IMR-90 (cell line): ENCODE data around the gene CFAP119. TPM values are rescaled to one million over a fixed set of nuclear protein-coding genes. Genes with fewer than 3 reads are reported as not detected.

Experiments
- ATAC-seq: fragments of 200-7000 bp; cut with Tn5 transposase; 2 replicates; pipeline ENCODE4 v1.9.1; 2020; ENCODE audit warnings: low read depth, mild to moderate bottlenecking, moderate library complexity
- BruUV-seq: library from RNA; stranded (reverse); fragments of 400-500 nt; replicated peaks from 2 replicates; lab custom pipeline; 2021; lab: Mats Ljungman, UMichigan
- CTCF ChIA-PET: fragments of 300-600 bp; formaldehyde crosslinking; extraction: SDS; loops from one replicate; lab custom pipeline; 2021; ENCODE audit warnings: antibody characterized with exemption; lab: Yijun Ruan, JAX
- POLR2A ChIA-PET: fragments of 300-600 bp; sonication (Branson Sonifier 250); formaldehyde crosslinking; loops from one replicate; lab custom pipeline; 2022; ENCODE audit warnings: antibody characterized with exemption; ENCODE audit not compliant: unreplicated experiment; lab: Charles Lee
- DNase-seq: peaks from one replicate; pipeline ENCODE4 v3.0.0; 2013
- H2AFZ ChIP-seq: replicated peaks from 2 replicates; pipeline ENCODE3; 2013; ENCODE audit warnings: low read length, mild to moderate bottlenecking; ENCODE audit not compliant: poor library complexity
- H2AK5ac ChIP-seq: 2 replicates; pipeline ENCODE4 v1.6.1; 2013; ENCODE audit warnings: low read depth, low read length, inconsistent platforms
- H2AK9ac ChIP-seq: replicated peaks from 2 replicates; pipeline ENCODE3; 2013; ENCODE audit warnings: mild to moderate bottlenecking, low read depth, low read length, moderate library complexity; ENCODE audit not compliant: poor library complexity
- H2BK120ac ChIP-seq: 2 replicates; pipeline ENCODE4 v1.6.1; 2013; ENCODE audit warnings: low read depth, low read length, inconsistent platforms
- H2BK15ac ChIP-seq: 3 replicates; pipeline ENCODE4 v1.6.1; 2013; ENCODE audit warnings: low read depth, low read length, inconsistent platforms
- H2BK20ac ChIP-seq: 2 replicates; pipeline ENCODE4 v1.6.1; 2013; ENCODE audit warnings: low read depth, mild to moderate bottlenecking, inconsistent platforms, low read length, moderate library complexity
- H2BK5ac ChIP-seq: 2 replicates; pipeline ENCODE4 v1.6.1; 2013; ENCODE audit warnings: mild to moderate bottlenecking, low read depth, low read length, inconsistent platforms; ENCODE audit not compliant: poor library complexity, severe bottlenecking
- H3K14ac ChIP-seq: replicated peaks from 2 replicates; pipeline ENCODE4 v1.6.1; 2013; ENCODE audit warnings: low read depth, low read length, inconsistent platforms
- H3K18ac ChIP-seq: 2 replicates; pipeline ENCODE4 v1.6.1; 2013; ENCODE audit warnings: low read depth, low read length, control low read depth
- H3K23ac ChIP-seq: 2 replicates; pipeline ENCODE4 v1.6.1; 2013; ENCODE audit warnings: low read depth, low read length, inconsistent platforms
- H3K27ac ChIP-seq: 2 replicates; pipeline ENCODE4 v1.5.1; 2013; ENCODE audit warnings: mild to moderate bottlenecking, control low read depth, low read length; ENCODE audit not compliant: insufficient read depth
- H3K27me3 ChIP-seq: 2 replicates; pipeline ENCODE4 v1.6.1; 2013; ENCODE audit warnings: low read length; ENCODE audit not compliant: control insufficient read depth, insufficient read depth
- H3K36me3 ChIP-seq: 2 replicates; pipeline ENCODE4 v1.6.1; 2013; ENCODE audit warnings: low read length, mixed read lengths; ENCODE audit not compliant: control insufficient read depth, insufficient read depth
- H3K4ac ChIP-seq: 2 replicates; pipeline ENCODE4 v1.6.1; 2013; ENCODE audit warnings: low read depth, low read length, inconsistent platforms
- H3K4me1 ChIP-seq: 2 replicates; pipeline ENCODE4 v1.6.1; 2013; ENCODE audit warnings: low read length, mixed read lengths; ENCODE audit not compliant: control insufficient read depth, insufficient read depth
- H3K4me2 ChIP-seq: 2 replicates; pipeline ENCODE4 v1.6.1; 2013; ENCODE audit warnings: low read depth, mild to moderate bottlenecking, control low read depth, low read length, moderate library complexity
- H3K4me3 ChIP-seq: 2 replicates; pipeline ENCODE4 v1.5.1; 2013; ENCODE audit warnings: low read depth, mild to moderate bottlenecking, control low read depth, low read length, moderate library complexity; ENCODE audit not compliant: insufficient read depth
- H3K56ac ChIP-seq: 2 replicates; pipeline ENCODE4 v1.6.1; 2013; ENCODE audit warnings: low read length, inconsistent platforms; ENCODE audit not compliant: insufficient read depth; ENCODE audit errors: extremely low read depth
- H3K79me1 ChIP-seq, 2 experiments: 2 replicates each; pipeline ENCODE4 v1.6.1; 2013; ENCODE audit warnings: low read length in 2 of 2, inconsistent platforms in 1 of 2, low read depth in 1 of 2
- H3K9ac ChIP-seq: 2 replicates; pipeline ENCODE4 v1.6.1; 2013; ENCODE audit warnings: low read depth, low read length, control low read depth
- H3K9me1 ChIP-seq: 2 replicates; pipeline ENCODE4 v1.6.1; 2013; ENCODE audit warnings: low read length, inconsistent platforms; ENCODE audit not compliant: insufficient read depth
- H3K9me3 ChIP-seq: 2 replicates; pipeline ENCODE4 v1.6.1; 2013; ENCODE audit warnings: low read length; ENCODE audit not compliant: control insufficient read depth, insufficient read depth
- H4K20me1 ChIP-seq: 2 replicates; pipeline ENCODE4 v1.6.1; 2013; ENCODE audit warnings: low read length, inconsistent platforms; ENCODE audit not compliant: insufficient read depth
- H4K5ac ChIP-seq: 2 replicates; pipeline ENCODE4 v1.6.1; 2013; ENCODE audit warnings: mild to moderate bottlenecking, low read depth, low read length, control low read depth
- H4K8ac ChIP-seq, 2 experiments: 2 replicates each; pipeline ENCODE4 v1.6.1; 2013; ENCODE audit warnings: low read depth in 2 of 2, low read length in 2 of 2, control low read depth in 1 of 2, inconsistent platforms in 1 of 2
- H4K91ac ChIP-seq: 2 replicates; pipeline ENCODE4 v1.6.1; 2013; ENCODE audit warnings: low read depth, low read length, inconsistent platforms; ENCODE audit not compliant: insufficient read depth
- BHLHE40 ChIP-seq: fragments of 150-350 bp; IDR thresholded peaks from 2 replicates; pipeline ENCODE4 v1.6.1; 2016; ENCODE audit warnings: mild to moderate bottlenecking, low read depth, low read length
- CEBPB ChIP-seq: IDR thresholded peaks from 2 replicates; pipeline ENCODE4 v1.6.1; 2012; ENCODE audit warnings: low read depth, low read length, improper control_type of control experiment
- FOS ChIP-seq: fragments of 150-350 bp; IDR thresholded peaks from 2 replicates; pipeline ENCODE4 v1.6.1; 2016; ENCODE audit warnings: low read depth, low read length
- MAFK ChIP-seq: IDR thresholded peaks from 2 replicates; pipeline ENCODE4 v1.6.1; 2012; ENCODE audit warnings: low read depth, low read length, improper control_type of control experiment
- MAZ ChIP-seq: IDR thresholded peaks from 2 replicates; pipeline ENCODE4 v1.6.1; 2012; ENCODE audit warnings: low read depth, mild to moderate bottlenecking, low read length, improper control_type of control experiment, moderate library complexity, borderline replicate concordance
- MXI1 ChIP-seq: IDR thresholded peaks from 2 replicates; pipeline ENCODE4 v1.6.1; 2012; ENCODE audit warnings: low read depth, mild to moderate bottlenecking, low read length, moderate library complexity, borderline replicate concordance
- NFE2L2 ChIP-seq: fragments of 150-350 bp; IDR thresholded peaks from 2 replicates; pipeline ENCODE4 v1.6.1; 2016; ENCODE audit warnings: low read depth, mild to moderate bottlenecking, low read length
- POLR2A ChIP-seq: IDR thresholded peaks from 2 replicates; pipeline ENCODE4 v1.6.1; 2012; ENCODE audit warnings: mild to moderate bottlenecking, low read depth, low read length
- RAD21 ChIP-seq: IDR thresholded peaks from 2 replicates; pipeline ENCODE4 v1.6.1; 2012; ENCODE audit warnings: low read length, improper control_type of control experiment
- RCOR1 ChIP-seq: IDR thresholded peaks from 2 replicates; pipeline ENCODE4 v1.6.1; 2012; ENCODE audit warnings: mild to moderate bottlenecking, low read length, improper control_type of control experiment; ENCODE audit not compliant: insufficient replicate concordance
- RFX5 ChIP-seq: IDR thresholded peaks from 2 replicates; pipeline ENCODE4 v1.8.0; 2012; ENCODE audit warnings: low read depth, mild to moderate bottlenecking, low read length, moderate library complexity
- SMC3 ChIP-seq: fragments of 150-350 bp; IDR thresholded peaks from 2 replicates; pipeline ENCODE4 v1.6.1; 2016; ENCODE audit warnings: low read depth, mild to moderate bottlenecking, antibody characterized with exemption, low read length, moderate library complexity
- WGBS, 2 experiments: methylation state at CpG; one replicate each; pipeline versions ENCODE4 v1.1.5 to v1.1.7; 2013; ENCODE audit warnings: missing lambda C conversion rate in 2 of 2; ENCODE audit not compliant: insufficient read length in 1 of 2; ENCODE audit errors: extremely low coverage in 2 of 2; 5-methylcytosine and 5-hydroxymethylcytosine counted together
- dilution Hi-C: fragments of 300-500 bp; cut with HindIII; formaldehyde crosslinking; loops from one replicate; pipeline ENCODE4 v1.14.3; 2018; ENCODE audit warnings: low sequenced_read_pairs; ENCODE audit not compliant: unreplicated experiment
- in situ Hi-C: fragments of 300-500 bp; cut with MboI; formaldehyde crosslinking; loops from 3 replicates; pipeline ENCODE4 v1.14.3; 2019; ENCODE audit warnings: low sequenced_read_pairs, inconsistent platforms, mixed read lengths
- intact Hi-C: fragments of 100-400 bp; cut with micrococcal nuclease; formaldehyde crosslinking; loops from 2 replicates; pipeline ENCODE4 v1.10.0; 2022
- polyA plus RNA-seq, 3 experiments: library from polyadenylated mRNA; depleted of rRNA; stranded (reverse); fragments of >200 nt; gene quantifications; 2 replicates each; pipeline ENCODE4 v1.2.3, GENCODE V29; 2012; ENCODE audit warnings: low replicate concordance in 1 of 3
- total RNA-seq: library from RNA; depleted of rRNA; stranded (reverse); fragments of >200 nt; gene quantifications from 2 replicates; pipeline ENCODE4 v1.2.3, GENCODE V29; 2012
- TF ChIP-seq, protein P1 (sequence below): fragments of 150-350 bp; IDR thresholded peaks from 2 replicates; pipeline ENCODE4 v1.6.1; 2016; ENCODE audit warnings: low read depth, mild to moderate bottlenecking, low read length, moderate library complexity, borderline replicate concordance
- TF ChIP-seq, protein P2 (sequence below): conservative IDR thresholded peaks from 2 replicates; pipeline ENCODE4 v1.5.1; 2012; ENCODE audit warnings: mild to moderate bottlenecking, low read depth, low read length, improper control_type of control experiment

Gene CFAP119
- total and polyA plus RNA-seq, 2 of the 4 experiments (the other 2 are of a cell fraction) = 0.90 to 7.6 TPM

DNA sequence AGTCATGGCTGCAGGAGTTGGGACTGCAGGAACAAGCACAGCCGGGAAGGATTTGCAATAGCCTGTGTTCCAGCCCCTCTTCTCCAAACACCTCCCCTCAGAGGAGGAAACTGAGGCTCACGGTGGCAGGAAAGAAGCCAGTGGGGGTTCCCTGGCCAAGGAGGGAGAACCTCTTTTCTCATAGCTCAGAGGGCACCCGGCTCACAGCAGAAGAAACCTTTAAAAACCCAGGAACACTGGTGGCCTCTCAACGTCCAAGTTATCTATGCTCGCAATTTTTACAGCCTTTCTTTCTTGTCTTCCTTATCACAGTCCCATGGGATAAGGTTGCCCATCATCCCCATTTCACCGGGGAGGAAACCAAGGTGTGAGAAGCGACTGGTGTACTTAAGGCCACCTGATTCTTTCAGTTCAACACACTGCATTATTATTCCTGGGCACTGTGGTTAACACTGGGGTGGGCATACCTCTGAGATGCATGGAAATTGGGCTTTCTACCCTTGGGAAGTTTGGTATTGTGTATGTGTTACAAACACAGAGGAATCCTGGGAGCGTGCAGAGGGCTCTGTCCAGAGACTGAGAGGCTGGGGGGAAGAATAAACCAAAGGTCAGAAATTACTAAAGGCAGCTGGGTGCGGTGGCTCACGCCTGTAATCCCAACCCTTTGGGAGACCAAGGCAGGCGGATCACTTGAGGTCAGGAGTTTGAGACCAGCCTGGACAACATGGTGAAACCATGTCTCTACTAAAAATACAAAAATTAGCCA lies 25.9 kb upstream of the CFAP119 start:
- BruUV-seq = no TSS peak
- Histone ChIP-seq H3K9ac (peak overlapping the region; percentile 91), H2BK120ac (peak overlapping the region; percentile 5), H3K18ac (peak overlapping the region; percentile 76), H3K9me1 (peaks cover 6% of the 10 kb centered on the region; the same call in 1 of the 2 replicates), H4K20me1 (peaks cover 8% of the 10 kb centered on the region), H3K23ac (peak overlapping the region; percentile 35; the same call in 1 of the 2 replicates), H3K79me1 (peaks cover 11 to 33% of the 10 kb centered on the region in 2 experiments), H4K8ac (peak overlapping the region; percentile 97 to 99), H3K4me2 (peak overlapping the region; percentile 92), H4K5ac (peak overlapping the region; percentile 98), H3K27ac (peak overlapping the region; percentile 96), H3K14ac (peak overlapping the region; percentile 70), H2BK5ac (peak overlapping the region; percentile 88), H2BK20ac (no peak overlapping the region), H3K56ac (peak overlapping the region; percentile 59), H3K9me3 (no peaks in the 10 kb centered on the region), H3K27me3 (0 out of 2 replicates have a peak, but pooled peaks cover 2% of the 10 kb centered on the region), H3K36me3 (peaks cover 16% of the 10 kb centered on the region), H3K4ac (peak overlapping the region; percentile 96), H2AK9ac (peak overlapping the region; percentile 99), H3K4me3 (peak overlapping the region; percentile 96), H2BK15ac (peak overlapping the region; percentile 52; the same call in 1 of the 3 replicates), H2AK5ac (peak overlapping the region; percentile 40; the same call in 1 of the 2 replicates), H2AFZ (peak overlapping the region; percentile 95), H4K91ac (peak overlapping the region; percentile 79), H3K4me1 (peaks cover 4% of the 10 kb centered on the region)
- ChIA-PET CTCF (interaction anchor here (0.6 to 0.8 kb wide), 2 partner anchors 27 to 670 kb away, joined by 3 to 4 read pairs; no protein-coding TSS in a partner anchor), POLR2A (interaction anchor here (1.5 kb wide), 1 partner anchor 18 kb away, joined by 13 read pairs; no protein-coding TSS in a partner anchor)
- DNase-seq = no peak
- 66% methylated on average over 5 of the region's 11 CpGs; no CpG with 5 or more reads in 1 of the 2 experiments for WGBS, 2 experiments
- no peak for ATAC-seq
- intact Hi-C loops = loop anchor here (1.0 kb wide), 3 partner anchors 18 to 134 kb away; no protein-coding TSS in a partner anchor
- in situ Hi-C loops = no loop called here
- dilution Hi-C loops = no loop called here
- TF ChIP-seq, protein P1, sequence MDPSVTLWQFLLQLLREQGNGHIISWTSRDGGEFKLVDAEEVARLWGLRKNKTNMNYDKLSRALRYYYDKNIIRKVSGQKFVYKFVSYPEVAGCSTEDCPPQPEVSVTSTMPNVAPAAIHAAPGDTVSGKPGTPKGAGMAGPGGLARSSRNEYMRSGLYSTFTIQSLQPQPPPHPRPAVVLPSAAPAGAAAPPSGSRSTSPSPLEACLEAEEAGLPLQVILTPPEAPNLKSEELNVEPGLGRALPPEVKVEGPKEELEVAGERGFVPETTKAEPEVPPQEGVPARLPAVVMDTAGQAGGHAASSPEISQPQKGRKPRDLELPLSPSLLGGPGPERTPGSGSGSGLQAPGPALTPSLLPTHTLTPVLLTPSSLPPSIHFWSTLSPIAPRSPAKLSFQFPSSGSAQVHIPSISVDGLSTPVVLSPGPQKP = no peak
- TF ChIP-seq BHLHE40 = no peak
- TF ChIP-seq NFE2L2 = no peak
- no peak for TF ChIP-seq MAZ
- TF ChIP-seq MAFK = no peak
- TF ChIP-seq FOS = no peak
- no peak for TF ChIP-seq MXI1
- no peak for TF ChIP-seq RFX5
- TF ChIP-seq RAD21 = no peak
- no peak for TF ChIP-seq POLR2A
- no peak for TF ChIP-seq CEBPB
- TF ChIP-seq SMC3 = no peak
- no peak for TF ChIP-seq RCOR1
- TF ChIP-seq, protein P2, sequence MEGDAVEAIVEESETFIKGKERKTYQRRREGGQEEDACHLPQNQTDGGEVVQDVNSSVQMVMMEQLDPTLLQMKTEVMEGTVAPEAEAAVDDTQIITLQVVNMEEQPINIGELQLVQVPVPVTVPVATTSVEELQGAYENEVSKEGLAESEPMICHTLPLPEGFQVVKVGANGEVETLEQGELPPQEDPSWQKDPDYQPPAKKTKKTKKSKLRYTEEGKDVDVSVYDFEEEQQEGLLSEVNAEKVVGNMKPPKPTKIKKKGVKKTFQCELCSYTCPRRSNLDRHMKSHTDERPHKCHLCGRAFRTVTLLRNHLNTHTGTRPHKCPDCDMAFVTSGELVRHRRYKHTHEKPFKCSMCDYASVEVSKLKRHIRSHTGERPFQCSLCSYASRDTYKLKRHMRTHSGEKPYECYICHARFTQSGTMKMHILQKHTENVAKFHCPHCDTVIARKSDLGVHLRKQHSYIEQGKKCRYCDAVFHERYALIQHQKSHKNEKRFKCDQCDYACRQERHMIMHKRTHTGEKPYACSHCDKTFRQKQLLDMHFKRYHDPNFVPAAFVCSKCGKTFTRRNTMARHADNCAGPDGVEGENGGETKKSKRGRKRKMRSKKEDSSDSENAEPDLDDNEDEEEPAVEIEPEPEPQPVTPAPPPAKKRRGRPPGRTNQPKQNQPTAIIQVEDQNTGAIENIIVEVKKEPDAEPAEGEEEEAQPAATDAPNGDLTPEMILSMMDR = no peak
